K562 (cell line): ENCODE measurements around the gene IQCN. TPM values are rescaled to one million over a fixed set of nuclear protein-coding genes. Genes with fewer than 3 reads are reported as not detected.

Experiments used
- CAMTA2 ChIP-seq: fragments of 250-450 bp; sonication (Bioruptor Pico); conservative IDR thresholded peaks from 2 replicates; pipeline ENCODE4 v1.5.1; 2022
- CBFA2T2 ChIP-seq: fragments of 450-650 bp; conservative IDR thresholded peaks from 2 replicates; pipeline ENCODE4 v1.6.1; 2017; ENCODE audit warnings: mild to moderate bottlenecking
- CCAR2 ChIP-seq: fragments of 200-400 bp; formaldehyde crosslinking; IDR thresholded peaks from 2 replicates; pipeline ENCODE4 v1.6.1; 2017; ENCODE audit warnings: mild to moderate bottlenecking, low read depth, low read length
- CHCHD3 ChIP-seq: fragments of 250-450 bp; sonication (Bioruptor Pico); IDR thresholded peaks from 2 replicates; pipeline ENCODE4 v2.1.2; 2022; ENCODE audit warnings: mild to moderate bottlenecking
- FOXJ2 ChIP-seq: fragments of 200-800 bp; sonication (Bioruptor generic); IDR thresholded peaks from 2 replicates; pipeline ENCODE4 v1.6.1; 2016; ENCODE audit warnings: missing genetic modification characterization, missing compliant biosample characterization
- MAZ ChIP-seq, 2 experiments: fragments of 450-650 bp in 1 of 2; sonication (generic) in 1 of 2; formaldehyde crosslinking; IDR thresholded peaks in 1 of 2; conservative IDR thresholded peaks in 1 of 2; 2 replicates each; pipeline versions ENCODE4 v1.4.0 to v1.5.0; 2020; ENCODE audit warnings: mild to moderate bottlenecking in 1 of 2, missing genetic modification reagents in 1 of 2
- MYNN ChIP-seq, 2 experiments: sonication (generic); formaldehyde crosslinking in 1 of 2; IDR thresholded peaks; 2 replicates each; pipeline versions ENCODE4 v1.5.0 to v1.6.1; 2016 to 2020; ENCODE audit warnings: antibody characterized with exemption in 1 of 2, missing genetic modification reagents in 1 of 2
- NFIC ChIP-seq: fragments of 450-650 bp; IDR thresholded peaks from 2 replicates; pipeline ENCODE4 v1.6.1; 2017; ENCODE audit warnings: mild to moderate bottlenecking, inconsistent platforms
- NR3C1 ChIP-seq: sonication (generic); formaldehyde crosslinking; IDR thresholded peaks from 2 replicates; pipeline ENCODE4 v1.8.1; 2022; ENCODE audit warnings: missing genetic modification reagents
- PCBP1 ChIP-seq: fragments of 200-400 bp; formaldehyde crosslinking; IDR thresholded peaks from 2 replicates; pipeline ENCODE4 v1.6.1; 2018; ENCODE audit warnings: mild to moderate bottlenecking, low read depth, low read length; ENCODE audit not compliant: poor library complexity, severe bottlenecking
- RBM39 ChIP-seq: fragments of 200-400 bp; formaldehyde crosslinking; optimal IDR thresholded peaks from 2 replicates; pipeline ENCODE3; 2018; ENCODE audit warnings: low read depth, low read length
- SAP30 ChIP-seq: fragments of 200-600 bp; sonication (generic); IDR thresholded peaks from 2 replicates; pipeline ENCODE4 v1.6.1; 2012; ENCODE audit warnings: borderline replicate concordance, low read depth, mild to moderate bottlenecking, moderate library complexity, low read length, control low read depth, inconsistent platforms; ENCODE audit not compliant: insufficient read depth, poor library complexity, severe bottlenecking
- SMARCB1 ChIP-seq: IDR thresholded peaks from 2 replicates; pipeline ENCODE4 v1.6.1; 2011; ENCODE audit warnings: improper control_type of control experiment, low read depth; ENCODE audit not compliant: insufficient read length
- TBP ChIP-seq: optimal IDR thresholded peaks from 2 replicates; pipeline ENCODE3; 2011; ENCODE audit warnings: low read depth, low read length, improper control_type of control experiment
- U2AF1 ChIP-seq: fragments of 200-400 bp; formaldehyde crosslinking; optimal IDR thresholded peaks from 2 replicates; pipeline ENCODE3; 2017; ENCODE audit warnings: mild to moderate bottlenecking, low read depth, low read length, moderate library complexity
- ZNF407 ChIP-seq: fragments of 450-650 bp; IDR thresholded peaks from 2 replicates; pipeline ENCODE4 v1.6.1; 2016; ENCODE audit warnings: low read depth
- polyA plus RNA-seq, 8 experiments: library from polyadenylated mRNA; depleted of rRNA in 4 of 8; stranded (reverse) in 5 of 8; unstranded in 3 of 8; fragments of >200 nt; fragmentation: Nextera tagmentation in 2 of 8; fragmentation: Illumina TruSeq in 1 of 8; extraction: Ambion mirVana in 2 of 8; extraction: Trizol in 1 of 8; gene quantifications; 2 replicates each; pipeline versions ENCODE4 v1.2.1 to v1.2.3, GENCODE V29; 2011 to 2014; ENCODE audit warnings: inconsistent platforms in 1 of 8, missing spikeins in 1 of 8
- total RNA-seq, 7 experiments: library from RNA; depleted of rRNA in 6 of 7; stranded (reverse); fragments of >200 nt in 6 of 7; fragmentation: Illumina TruSeq in 2 of 7; extraction: Trizol in 2 of 7; gene quantifications; 2 replicates each; pipeline versions ENCODE4 v1.2.1 to v1.2.3, GENCODE V29; 2011 to 2021; ENCODE audit warnings: low replicate concordance in 1 of 7
- TF ChIP-seq, protein P1 (sequence below): sonication (generic); formaldehyde crosslinking; IDR thresholded peaks from 2 replicates; pipeline ENCODE4 v1.8.0; 2022; ENCODE audit warnings: mild to moderate bottlenecking, low read depth, missing genetic modification reagents
- TF ChIP-seq, protein P2 (sequence below): sonication (generic); formaldehyde crosslinking; IDR thresholded peaks from 2 replicates; pipeline ENCODE4 v1.8.0; 2022; ENCODE audit warnings: mild to moderate bottlenecking, missing genetic modification reagents, borderline replicate concordance

Gene IQCN
- total and polyA plus RNA-seq, 9 of the 15 experiments (the other 6 are each of a cell fraction or from before 2014, with no cell fraction given), result 0.01 to 0.07 (median 0.04) TPM; not detected in 3

DNA sequence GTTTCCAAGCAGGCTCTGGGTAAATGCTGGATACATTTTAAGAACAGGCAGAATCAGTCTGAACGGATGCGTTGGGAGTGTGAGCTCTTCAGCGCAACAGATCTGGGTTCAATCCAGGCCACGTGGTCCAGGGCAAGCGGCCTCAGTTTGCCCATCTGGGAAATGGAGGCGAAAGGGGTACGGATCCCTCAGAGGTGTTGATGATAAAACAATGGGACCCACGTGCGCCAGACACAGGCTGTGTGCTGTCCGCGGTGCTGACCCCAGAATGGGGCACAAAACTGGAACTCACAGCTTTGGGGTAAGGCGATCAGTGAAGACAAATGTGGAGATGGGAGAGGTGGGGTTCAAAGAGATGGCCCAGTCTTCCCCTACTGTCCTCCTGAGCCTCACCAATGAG is 34.9 kb downstream of the IQCN start (continued):
- TF ChIP-seq SAP30 (peak; percentile 91), RBM39 (no peak), ZNF407 (peak; percentile 72), MAZ (CRISPR knock-in tag; conservative IDR thresholded peaks at IDR 0.05 in 1 of 2, IDR thresholded peaks at IDR 0.05 in 1 of 2) (peak in 1 of 2 experiments; percentile 14; a peak in 1 of 4 replicates), MYNN (IDR thresholded peaks at IDR 0.05) (no peak), MYNN (CRISPR knock-in tag; IDR thresholded peaks at IDR 0.05) (no peak), FOXJ2 (no peak), CCAR2 (no peak), NR3C1 (CRISPR knock-in tag) (0 out of 2 replicates have a peak, but pooled peaks have one; percentile 59), SMARCB1 (no peak), TBP (no peak), CBFA2T2 (no peak), U2AF1 (no peak), NFIC (no peak), PCBP1 (no peak), CHCHD3 (CRISPR knock-in tag) (no peak), CAMTA2 (CRISPR knock-in tag) (no peak)
- TF ChIP-seq, protein P1, sequence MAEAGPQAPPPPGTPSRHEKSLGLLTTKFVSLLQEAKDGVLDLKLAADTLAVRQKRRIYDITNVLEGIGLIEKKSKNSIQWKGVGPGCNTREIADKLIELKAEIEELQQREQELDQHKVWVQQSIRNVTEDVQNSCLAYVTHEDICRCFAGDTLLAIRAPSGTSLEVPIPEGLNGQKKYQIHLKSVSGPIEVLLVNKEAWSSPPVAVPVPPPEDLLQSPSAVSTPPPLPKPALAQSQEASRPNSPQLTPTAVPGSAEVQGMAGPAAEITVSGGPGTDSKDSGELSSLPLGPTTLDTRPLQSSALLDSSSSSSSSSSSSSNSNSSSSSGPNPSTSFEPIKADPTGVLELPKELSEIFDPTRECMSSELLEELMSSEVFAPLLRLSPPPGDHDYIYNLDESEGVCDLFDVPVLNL (CRISPR knock-in tag), result peak; percentile 60; the same call in 1 of the 2 replicates
- TF ChIP-seq, protein P2, sequence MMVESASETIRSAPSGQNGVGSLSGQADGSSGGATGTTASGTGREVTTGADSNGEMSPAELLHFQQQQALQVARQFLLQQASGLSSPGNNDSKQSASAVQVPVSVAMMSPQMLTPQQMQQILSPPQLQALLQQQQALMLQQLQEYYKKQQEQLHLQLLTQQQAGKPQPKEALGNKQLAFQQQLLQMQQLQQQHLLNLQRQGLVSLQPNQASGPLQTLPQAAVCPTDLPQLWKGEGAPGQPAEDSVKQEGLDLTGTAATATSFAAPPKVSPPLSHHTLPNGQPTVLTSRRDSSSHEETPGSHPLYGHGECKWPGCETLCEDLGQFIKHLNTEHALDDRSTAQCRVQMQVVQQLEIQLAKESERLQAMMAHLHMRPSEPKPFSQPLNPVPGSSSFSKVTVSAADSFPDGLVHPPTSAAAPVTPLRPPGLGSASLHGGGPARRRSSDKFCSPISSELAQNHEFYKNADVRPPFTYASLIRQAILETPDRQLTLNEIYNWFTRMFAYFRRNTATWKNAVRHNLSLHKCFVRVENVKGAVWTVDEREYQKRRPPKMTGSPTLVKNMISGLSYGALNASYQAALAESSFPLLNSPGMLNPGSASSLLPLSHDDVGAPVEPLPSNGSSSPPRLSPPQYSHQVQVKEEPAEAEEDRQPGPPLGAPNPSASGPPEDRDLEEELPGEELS (CRISPR knock-in tag), result peak; percentile 89; the same call in 1 of the 2 replicates
